ENCODE results near the gene GSE1.

GRCh38 chr16:85651629-85652430, 38.7 kb downstream of the GSE1 start:
- no peak for TF ChIP-seq CTCF (IDR thresholded peaks at IDR 0.05)
- no peak for TF ChIP-seq ZFX (IDR thresholded peaks at IDR 0.05; ENCODE audit: borderline replicate concordance)
